SHP77 treated with DMSO at 0.1 percent for 48 hours (cell line): ENCODE results near the gene ZNF793.

Source experiments
- DNase-seq: peaks from one replicate; lab custom pipeline; 2025; lab: John Stamatoyannopoulos, UW

The ZNF793 gene

GRCh38 chr19:37506387-37507166 is at the start of gene ZNF793:
Gene ZNF793, plus strand, starts transcription at chr19:37506939. Its CDS starts 16,501 bp downstream, at chr19:37523440.
- peak; percentile 73 for DNase-seq

GRCh38 chr19:37466277-37466797 is 40.4 kb upstream of the ZNF793 start:
- DNase-seq, result no peak

- peak; percentile 95 for DNase-seq
Measured at GRCh38 chr19:37466798-37467607, 39.7 kb upstream of the ZNF793 start, which contains the start of gene ZNF569. Gene ZNF569, minus strand, starts transcription at chr19:37467444. Its CDS starts 22,523 bp downstream, at chr19:37444921.

- DNase-seq, result no peak
Measured at GRCh38 chr19:37467608-37468090, 39.1 kb upstream of the ZNF793 start.

GRCh38 chr19:37468961-37469777 is 37.6 kb upstream of the ZNF793 start, which contains the start of gene ZNF570:
Gene ZNF570, plus strand, starts transcription at chr19:37469356. Its CDS starts 999 bp downstream, at chr19:37470355.
- DNase-seq, result peak; percentile 57

- no peak for DNase-seq
Measured at GRCh38 chr19:37470216-37470615, 36.5 kb upstream of the ZNF793 start.

GRCh38 chr19:37472165-37472564 is 34.6 kb upstream of the ZNF793 start:
- DNase-seq, result no peak

- DNase-seq, result no peak
Measured at GRCh38 chr19:37484406-37485168, 22.2 kb upstream of the ZNF793 start.

GRCh38 chr19:37492213-37492612 is 14.5 kb upstream of the ZNF793 start:
- no peak for DNase-seq

GRCh38 chr19:37505958-37506386 is 767 bp upstream of the ZNF793 start:
- DNase-seq, result no peak

GRCh38 chr19:37507167-37507464 is 377 bp downstream of the ZNF793 start:
- no peak for DNase-seq

- no peak for DNase-seq
Measured at GRCh38 chr19:37511186-37511585, 4.4 kb downstream of the ZNF793 start.

- DNase-seq, result no peak
Measured at GRCh38 chr19:37511821-37512220, 5.1 kb downstream of the ZNF793 start.

GRCh38 chr19:37513397-37513796 is 6.7 kb downstream of the ZNF793 start:
- DNase-seq, result no peak

- DNase-seq, result no peak
Measured at GRCh38 chr19:37519890-37520289, 13.2 kb downstream of the ZNF793 start.

- no peak for DNase-seq
Measured at GRCh38 chr19:37537391-37537947, 30.7 kb downstream of the ZNF793 start.

GRCh38 chr19:37551129-37551993 is 44.6 kb downstream of the ZNF793 start:
- no peak for DNase-seq

- no peak for DNase-seq
Measured at GRCh38 chr19:37563518-37563917, 56.8 kb downstream of the ZNF793 start.

GRCh38 chr19:37564624-37565369 is 58.1 kb downstream of the ZNF793 start:
- DNase-seq, result no peak
